HepG2 (cell line): ENCODE results near the gene C10orf90. TPM values are rescaled to one million over a fixed set of nuclear protein-coding genes. Genes with fewer than 3 reads are reported as not detected.

Experiments
- ATAC-seq: fragments of 200-7000 bp; cut with Tn5 transposase; 3 replicates; pipeline ENCODE4 v1.9.1; 2020; ENCODE audit warnings: mild to moderate bottlenecking, moderate library complexity
- BruUV-seq: library from RNA; stranded (reverse); fragments of 400-500 nt; replicated peaks from 2 replicates; lab custom pipeline; 2021; lab: Mats Ljungman, UMichigan
- CTCF ChIA-PET: fragments of 300-600 bp; formaldehyde crosslinking; extraction: SDS; loops from one replicate; lab custom pipeline; 2021; ENCODE audit warnings: low total read pairs, inconsistent platforms, low intra/inter-chr PET ratio; lab: Yijun Ruan, JAX
- POLR2A ChIA-PET: fragments of 350-600 bp; sonication (Branson Sonifier 250); formaldehyde crosslinking; loops from one replicate; lab custom pipeline; 2020; ENCODE audit warnings: antibody characterized with exemption, inconsistent platforms; lab: Yijun Ruan, JAX
- DNase-seq: peaks from one replicate; pipeline ENCODE4 v3.0.0-alpha.2; 2015; ENCODE audit warnings: low spot score
- FAIRE-seq: peaks from 3 replicates; lab custom pipeline; 2011; peaks lifted over from hg19 to GRCh38; lab: Jason Lieb, UNC
- H2AFZ ChIP-seq: one replicate; pipeline ENCODE4 v1.6.1; 2011; ENCODE audit warnings: low read length, inconsistent platforms
- H3K27ac ChIP-seq: fragments of 300-600 bp; 3 replicates; pipeline ENCODE4 v1.8.0; 2011; ENCODE audit warnings: mixed run types, mild to moderate bottlenecking, mixed read lengths, low read length, inconsistent platforms; ENCODE audit not compliant: insufficient read depth; ENCODE audit errors: extremely low read length
- H3K27me3 ChIP-seq, 2 experiments: fragments of 200-600 bp in 1 of 2; 2 replicates in 1 of 2; 3 replicates in 1 of 2; pipeline versions ENCODE4 v1.6.0 to v1.8.0; 2011; ENCODE audit warnings: low read length in 2 of 2, mild to moderate bottlenecking in 2 of 2, moderate library complexity in 2 of 2, inconsistent platforms in 1 of 2; ENCODE audit not compliant: insufficient read depth in 2 of 2, control insufficient read depth in 1 of 2
- H3K36me3 ChIP-seq, 2 experiments: fragments of 200-600 bp in 1 of 2; replicated peaks in 1 of 2; 2 replicates in 1 of 2; 3 replicates in 1 of 2; pipeline versions ENCODE4 v1.5.1 to v1.8.0; 2011; ENCODE audit warnings: low read length in 2 of 2, inconsistent platforms in 1 of 2; ENCODE audit not compliant: insufficient read depth in 2 of 2, control insufficient read depth in 1 of 2
- H3K4me1 ChIP-seq: 2 replicates; pipeline ENCODE4 v1.5.1; 2012; ENCODE audit warnings: low read length, inconsistent platforms; ENCODE audit not compliant: insufficient read depth
- H3K4me2 ChIP-seq: 2 replicates; pipeline ENCODE4 v1.6.0; 2011; ENCODE audit warnings: low read depth, low read length, inconsistent platforms
- H3K4me3 ChIP-seq, 3 experiments: fragments of 200-600 bp in 1 of 3; sonication (generic), shearing (Covaris generic) in 1 of 3; replicated peaks in 1 of 3; 2 replicates each; pipeline ENCODE4 v1.5.1; 2011 to 2016; ENCODE audit warnings: low read length in 3 of 3, inconsistent platforms in 2 of 3, low read depth in 2 of 3, mild to moderate bottlenecking in 2 of 3, control low read depth in 1 of 3, mixed read lengths in 1 of 3; ENCODE audit not compliant: insufficient read depth in 1 of 3
- H3K79me2 ChIP-seq: one replicate; pipeline ENCODE4 v1.6.1; 2011; ENCODE audit warnings: low read length, inconsistent platforms; ENCODE audit not compliant: insufficient read depth
- H3K9ac ChIP-seq: 2 replicates; pipeline ENCODE4 v1.6.0; 2011; ENCODE audit warnings: mild to moderate bottlenecking, low read depth, low read length, inconsistent platforms; ENCODE audit not compliant: insufficient read depth
- H3K9me3 ChIP-seq: 2 replicates; pipeline ENCODE4 v1.5.1; 2012; ENCODE audit warnings: mild to moderate bottlenecking, low read length
- H4K20me1 ChIP-seq: 2 replicates; pipeline ENCODE4 v1.6.0; 2011; ENCODE audit warnings: inconsistent platforms, mild to moderate bottlenecking, low read length, moderate library complexity; ENCODE audit not compliant: insufficient read depth
- ARNT ChIP-seq: fragments of 450-650 bp; IDR thresholded peaks from 2 replicates; pipeline ENCODE4 v1.6.1; 2017
- CREB1 ChIP-seq, 2 experiments: fragments of 450-650 bp in 1 of 2; IDR thresholded peaks; 2 replicates each; pipeline ENCODE4 v1.6.1; 2016 to 2017; ENCODE audit warnings: control low read depth in 1 of 2, mild to moderate bottlenecking in 1 of 2, missing compliant biosample characterization in 1 of 2, missing genetic modification characterization in 1 of 2
- HDAC2 ChIP-seq: sonication (generic); formaldehyde crosslinking; IDR thresholded peaks from 2 replicates; pipeline ENCODE4 v1.4.0; 2020; ENCODE audit warnings: missing genetic modification reagents
- MIER2 ChIP-seq: IDR thresholded peaks from 2 replicates; pipeline ENCODE4 v1.6.1; 2016; ENCODE audit warnings: missing biosample characterization, missing genetic modification reagents
- NCOA1 ChIP-seq: sonication (generic); formaldehyde crosslinking; IDR thresholded peaks from 2 replicates; pipeline ENCODE4 v1.9.0; 2021; ENCODE audit warnings: missing genetic modification reagents
- SKI ChIP-seq: fragments of 450-650 bp; IDR thresholded peaks from one replicate; pipeline ENCODE4 v1.6.1; 2018; ENCODE audit warnings: mild to moderate bottlenecking; ENCODE audit not compliant: partially characterized antibody
- YEATS4 ChIP-seq: sonication (generic); formaldehyde crosslinking; IDR thresholded peaks from 2 replicates; pipeline ENCODE4 v1.4.0; 2020; ENCODE audit warnings: missing genetic modification reagents, borderline replicate concordance
- ZNF367 ChIP-seq: sonication (generic); formaldehyde crosslinking; IDR thresholded peaks from 2 replicates; pipeline ENCODE4 v1.4.0; 2020; ENCODE audit warnings: missing genetic modification reagents, borderline replicate concordance
- ZNF709 ChIP-seq: sonication (generic); formaldehyde crosslinking; IDR thresholded peaks from 2 replicates; pipeline ENCODE4 v1.5.0; 2020; ENCODE audit warnings: mild to moderate bottlenecking, missing genetic modification reagents
- WGBS: methylation state at CpG from one replicate; pipeline ENCODE4 v1.1.6; 2017; ENCODE audit warnings: low lambda C conversion rate; 5-methylcytosine and 5-hydroxymethylcytosine counted together
- in situ Hi-C: cut with HindIII; loops from 2 replicates; pipeline ENCODE4 v1.10.0; 2017; ENCODE audit warnings: low pct_unique_long_range_greater_than_20kb; ENCODE audit not compliant: extremely low pct_ligation_motif_present
- intact Hi-C: fragments of 100-400 bp; cut with micrococcal nuclease; formaldehyde crosslinking; loops from one replicate; pipeline ENCODE4 v1.10.0; 2022; ENCODE audit not compliant: unreplicated experiment
- polyA plus RNA-seq, 8 experiments: library from polyadenylated mRNA; depleted of rRNA in 3 of 8; stranded (reverse) in 7 of 8; unstranded in 1 of 8; fragments of >200 nt; fragmentation: Illumina TruSeq in 4 of 8; extraction: Trizol in 4 of 8; gene quantifications; 2 replicates each; pipeline versions ENCODE4 v1.2.1 to v1.2.3, GENCODE V29; 2011 to 2016; ENCODE audit warnings: low read depth in 4 of 8, missing spikeins in 1 of 8, mixed read lengths in 1 of 8; ENCODE audit not compliant: insufficient read depth in 1 of 8
- total RNA-seq, 5 experiments: library from RNA; depleted of rRNA; stranded (reverse); fragments of >200 nt; fragmentation: Illumina TruSeq; extraction: Trizol; gene quantifications; 2 replicates each; pipeline ENCODE4 v1.2.3, GENCODE V29; 2016; ENCODE audit warnings: low read depth in 1 of 5
- TF ChIP-seq, protein P1 (sequence below): sonication (generic); formaldehyde crosslinking; IDR thresholded peaks from 2 replicates; pipeline ENCODE4 v1.8.1; 2023; ENCODE audit warnings: missing genetic modification reagents, inconsistent platforms, borderline replicate concordance
- TF ChIP-seq, protein P2 (sequence below): sonication (generic); formaldehyde crosslinking; IDR thresholded peaks from 2 replicates; pipeline ENCODE4 v1.5.0; 2020; ENCODE audit warnings: mild to moderate bottlenecking, missing genetic modification reagents
- TF ChIP-seq, protein P3 (sequence below): sonication (generic); formaldehyde crosslinking; IDR thresholded peaks from 2 replicates; pipeline ENCODE4 v1.4.0; 2020; ENCODE audit warnings: missing genetic modification reagents

Gene C10orf90
- total and polyA plus RNA-seq, 2 of the 13 experiments (the other 11 are each of a cell fraction or from before 2014, with no cell fraction given) = not detected

DNA sequence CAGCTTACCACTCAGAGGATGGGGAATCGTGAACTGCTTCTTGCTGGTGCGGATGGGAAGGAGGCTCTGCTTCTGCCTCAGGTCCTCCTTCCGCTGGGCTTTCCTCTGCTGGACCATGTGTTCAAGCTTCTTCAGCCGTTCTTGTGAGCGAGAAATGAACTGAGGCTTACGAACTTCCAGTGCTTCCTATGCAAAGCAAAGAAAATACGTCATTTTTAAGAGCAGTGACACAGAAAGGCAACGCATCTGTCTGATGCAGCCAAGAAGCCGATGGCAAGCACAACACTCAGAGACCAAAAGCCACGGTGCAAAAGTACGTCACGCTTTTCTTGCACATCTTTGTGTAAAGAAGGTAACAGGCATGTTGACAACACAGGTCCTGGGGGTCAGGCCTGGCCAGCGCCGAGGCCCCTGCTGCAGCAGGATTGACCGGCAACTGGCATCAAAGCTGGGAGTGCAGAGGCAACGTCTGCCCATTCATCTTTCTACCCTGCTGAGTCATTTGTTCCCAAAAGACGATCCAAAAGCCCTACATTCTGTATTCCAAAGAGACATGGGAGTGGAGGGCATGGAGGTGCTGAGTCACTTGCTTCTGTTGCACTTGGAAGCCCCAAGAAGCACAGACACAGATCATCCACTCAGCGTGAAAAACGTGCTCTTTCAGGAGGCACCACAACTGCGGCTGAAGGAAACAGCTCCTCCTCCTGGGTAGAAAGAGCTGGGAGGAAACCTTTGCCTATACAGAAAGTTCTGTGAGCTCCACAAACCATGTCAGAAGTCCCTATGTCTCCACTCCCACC lies 211.3 kb downstream of the C10orf90 start:
- Histone ChIP-seq H3K27ac (no peak overlapping the region), H3K4me1 (no peaks in the 10 kb centered on the region)
- TF ChIP-seq CREB1 (IDR thresholded peaks at IDR 0.05) (peak; percentile 66; the same call in 1 of the 2 replicates), CREB1 (CRISPR knock-in tag; IDR thresholded peaks at IDR 0.05) (no peak), ARNT (no peak), YEATS4 (CRISPR knock-in tag) (no peak), SKI (no peak)
- TF ChIP-seq, all 625 proteins: peak for 1
- Histone ChIP-seq H4K20me1 (no peaks in the 10 kb centered on the region), H3K9me3 (no peaks in the 10 kb centered on the region), H3K27me3 (peaks cover 0 to 4% of the 10 kb centered on the region in 2 experiments; a peak in 3 of 5 replicates), H2AFZ (no peak overlapping the region), H3K4me3 (no peak overlapping the region), H3K9ac (no peak overlapping the region), H3K4me2 (no peak overlapping the region), H3K36me3 (no peaks in the 10 kb centered on the region), H3K79me2 (no peaks in the 10 kb centered on the region)
- CTCF ChIA-PET = no interaction called here
- intact Hi-C loops (no loop called here), in situ Hi-C loops (no loop called here)
- ATAC-seq = no peak
- BruUV-seq = no TSS peak
- no peak for DNase-seq
- POLR2A ChIA-PET = no interaction called here
- no peak for FAIRE-seq
- 45% methylated on average over 14 of the region's 20 CpGs for WGBS

DNA sequence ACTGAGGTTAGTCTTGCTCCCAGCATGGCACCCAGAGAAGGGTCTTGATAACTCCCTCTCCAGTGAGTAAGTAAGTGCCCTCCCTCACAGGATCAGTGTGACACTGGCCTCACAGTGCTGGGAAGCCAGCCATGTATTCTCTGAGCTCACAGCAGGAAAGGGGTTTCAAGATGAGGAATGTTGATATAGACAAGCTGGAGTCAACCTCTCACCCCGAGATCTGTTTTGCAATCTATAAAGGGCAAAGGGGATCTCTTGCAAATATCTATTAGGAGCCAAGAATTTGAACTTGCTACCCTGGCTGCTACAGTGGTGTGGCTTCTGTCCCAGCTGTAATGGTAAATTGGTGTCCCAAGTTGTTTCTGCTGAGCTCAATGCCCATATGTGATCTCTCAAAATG lies 212.0 kb downstream of the C10orf90 start:
- intact Hi-C loops = no loop called here
- no peaks in the 10 kb centered on the region for H3K9me3 ChIP-seq
- peaks cover 0 to 4% of the 10 kb centered on the region in 2 experiments; a peak in 3 of 5 replicates for H3K27me3 ChIP-seq
- H3K4me2 ChIP-seq = no peak overlapping the region
- no peak overlapping the region for H2AFZ ChIP-seq
- TF ChIP-seq HDAC2 (CRISPR knock-in tag) (no peak), ZNF367 (CRISPR knock-in tag) (no peak), NCOA1 (CRISPR knock-in tag) (no peak), MIER2 (no peak), ZNF709 (CRISPR knock-in tag) (no peak)
- TF ChIP-seq, protein P1, sequence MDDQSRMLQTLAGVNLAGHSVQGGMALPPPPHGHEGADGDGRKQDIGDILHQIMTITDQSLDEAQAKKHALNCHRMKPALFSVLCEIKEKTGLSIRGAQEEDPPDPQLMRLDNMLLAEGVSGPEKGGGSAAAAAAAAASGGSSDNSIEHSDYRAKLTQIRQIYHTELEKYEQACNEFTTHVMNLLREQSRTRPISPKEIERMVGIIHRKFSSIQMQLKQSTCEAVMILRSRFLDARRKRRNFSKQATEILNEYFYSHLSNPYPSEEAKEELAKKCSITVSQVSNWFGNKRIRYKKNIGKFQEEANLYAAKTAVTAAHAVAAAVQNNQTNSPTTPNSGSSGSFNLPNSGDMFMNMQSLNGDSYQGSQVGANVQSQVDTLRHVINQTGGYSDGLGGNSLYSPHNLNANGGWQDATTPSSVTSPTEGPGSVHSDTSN (CRISPR knock-in tag) = no peak
- TF ChIP-seq, protein P2, sequence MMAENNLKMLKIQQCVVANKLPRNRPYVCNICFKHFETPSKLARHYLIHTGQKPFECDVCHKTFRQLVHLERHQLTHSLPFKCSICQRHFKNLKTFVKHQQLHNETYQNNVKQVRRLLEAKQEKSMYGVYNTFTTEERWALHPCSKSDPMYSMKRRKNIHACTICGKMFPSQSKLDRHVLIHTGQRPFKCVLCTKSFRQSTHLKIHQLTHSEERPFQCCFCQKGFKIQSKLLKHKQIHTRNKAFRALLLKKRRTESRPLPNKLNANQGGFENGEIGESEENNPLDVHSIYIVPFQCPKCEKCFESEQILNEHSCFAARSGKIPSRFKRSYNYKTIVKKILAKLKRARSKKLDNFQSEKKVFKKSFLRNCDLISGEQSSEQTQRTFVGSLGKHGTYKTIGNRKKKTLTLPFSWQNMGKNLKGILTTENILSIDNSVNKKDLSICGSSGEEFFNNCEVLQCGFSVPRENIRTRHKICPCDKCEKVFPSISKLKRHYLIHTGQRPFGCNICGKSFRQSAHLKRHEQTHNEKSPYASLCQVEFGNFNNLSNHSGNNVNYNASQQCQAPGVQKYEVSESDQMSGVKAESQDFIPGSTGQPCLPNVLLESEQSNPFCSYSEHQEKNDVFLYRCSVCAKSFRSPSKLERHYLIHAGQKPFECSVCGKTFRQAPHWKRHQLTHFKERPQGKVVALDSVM (CRISPR knock-in tag) = no peak
- TF ChIP-seq, protein P3, sequence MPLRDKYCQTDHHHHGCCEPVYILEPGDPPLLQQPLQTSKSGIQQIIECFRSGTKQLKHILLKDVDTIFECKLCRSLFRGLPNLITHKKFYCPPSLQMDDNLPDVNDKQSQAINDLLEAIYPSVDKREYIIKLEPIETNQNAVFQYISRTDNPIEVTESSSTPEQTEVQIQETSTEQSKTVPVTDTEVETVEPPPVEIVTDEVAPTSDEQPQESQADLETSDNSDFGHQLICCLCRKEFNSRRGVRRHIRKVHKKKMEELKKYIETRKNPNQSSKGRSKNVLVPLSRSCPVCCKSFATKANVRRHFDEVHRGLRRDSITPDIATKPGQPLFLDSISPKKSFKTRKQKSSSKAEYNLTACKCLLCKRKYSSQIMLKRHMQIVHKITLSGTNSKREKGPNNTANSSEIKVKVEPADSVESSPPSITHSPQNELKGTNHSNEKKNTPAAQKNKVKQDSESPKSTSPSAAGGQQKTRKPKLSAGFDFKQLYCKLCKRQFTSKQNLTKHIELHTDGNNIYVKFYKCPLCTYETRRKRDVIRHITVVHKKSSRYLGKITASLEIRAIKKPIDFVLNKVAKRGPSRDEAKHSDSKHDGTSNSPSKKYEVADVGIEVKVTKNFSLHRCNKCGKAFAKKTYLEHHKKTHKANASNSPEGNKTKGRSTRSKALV (CRISPR knock-in tag) = no peak
- 0% methylated on average over 1 of the region's 1 CpG for WGBS
- H3K4me3 ChIP-seq = no peak overlapping the region
- no peak for ATAC-seq
- BruUV-seq = no TSS peak
- DNase-seq = no peak
- H4K20me1 ChIP-seq = no peaks in the 10 kb centered on the region
- H3K36me3 ChIP-seq = no peaks in the 10 kb centered on the region
- no peaks in the 10 kb centered on the region for H3K79me2 ChIP-seq
- ChIA-PET CTCF (no interaction called here), POLR2A (no interaction called here)
- no peak overlapping the region for H3K27ac ChIP-seq
- H3K9ac ChIP-seq = no peak overlapping the region
- no peak for FAIRE-seq
- in situ Hi-C loops = no loop called here
- no peaks in the 10 kb centered on the region for H3K4me1 ChIP-seq
